NCI-H2196 treated with DMSO at 0.1 percent for 48 hours (cell line): ENCODE measurements around the gene CNPPD1.
A peak's percentile ranks its signal among the peaks of the same experiment; 100 is the strongest.

Experiments
- DNase-seq: peaks from one replicate; lab custom pipeline; 2025; ENCODE audit not compliant: unreplicated experiment; lab: John Stamatoyannopoulos, UW

CNPPD1 gene

DNA sequence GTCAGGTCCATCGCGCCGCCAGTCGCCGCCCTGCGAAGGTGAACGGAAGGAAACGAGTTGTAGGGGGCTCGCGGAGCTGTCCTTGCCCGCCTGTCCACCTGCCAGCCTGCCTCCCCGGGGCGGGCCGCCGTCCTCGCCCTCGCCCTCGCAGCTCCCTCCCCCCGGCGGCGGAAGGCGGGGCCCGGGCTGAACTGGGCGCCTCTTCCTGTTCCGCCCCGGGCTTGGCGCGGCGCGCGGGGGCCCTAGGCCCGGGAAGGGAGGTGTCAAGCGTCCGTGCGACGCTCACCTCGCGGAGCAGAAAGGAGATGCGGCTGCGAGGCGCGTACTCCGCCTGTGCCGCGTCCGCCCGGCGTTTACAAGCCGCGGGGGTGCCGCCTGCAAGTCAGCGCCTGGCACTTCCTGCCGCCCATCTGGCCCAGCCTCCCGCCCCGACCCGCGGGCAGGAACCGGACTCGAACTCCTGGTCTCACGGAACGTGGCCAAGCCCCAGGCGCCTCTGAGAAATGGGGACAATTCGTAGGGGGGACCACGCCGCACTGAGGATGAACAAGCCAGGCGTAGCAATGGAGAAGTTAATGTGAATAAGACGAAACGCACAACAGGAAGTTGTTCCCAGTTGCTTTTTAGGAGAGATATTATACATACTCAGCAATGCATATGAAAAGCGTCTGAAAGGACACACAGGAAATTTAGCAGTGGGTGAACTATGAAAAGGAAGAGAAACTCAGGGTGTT, at the start of gene CNPPD1:
CNPPD1 (minus strand) TSS at position 108 of the 734 bp plus-strand sequence; CDS start at position 11, 97 bp downstream.
- DNase-seq = peak; percentile 80

DNA sequence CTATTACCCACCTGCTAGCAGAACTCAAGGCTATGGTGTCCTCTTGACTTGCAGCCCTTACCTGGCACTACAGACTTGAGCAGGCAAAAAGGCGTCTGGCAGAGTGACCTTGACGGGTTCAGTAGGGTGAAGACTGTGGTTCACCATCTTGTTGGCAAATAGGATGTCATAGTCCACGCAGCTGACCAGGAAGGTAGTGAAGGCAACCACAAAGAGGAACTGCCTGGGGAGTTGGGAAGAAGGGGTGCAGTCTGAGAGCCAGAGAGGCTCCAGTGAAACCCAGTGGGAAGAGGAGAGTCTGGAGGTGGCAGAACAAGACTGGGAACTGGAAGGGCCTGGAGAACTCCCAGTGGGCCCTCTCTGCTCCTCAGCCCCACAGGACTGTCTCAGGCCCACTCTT, 48.6 kb upstream of the CNPPD1 start:
- no peak for DNase-seq

DNA sequence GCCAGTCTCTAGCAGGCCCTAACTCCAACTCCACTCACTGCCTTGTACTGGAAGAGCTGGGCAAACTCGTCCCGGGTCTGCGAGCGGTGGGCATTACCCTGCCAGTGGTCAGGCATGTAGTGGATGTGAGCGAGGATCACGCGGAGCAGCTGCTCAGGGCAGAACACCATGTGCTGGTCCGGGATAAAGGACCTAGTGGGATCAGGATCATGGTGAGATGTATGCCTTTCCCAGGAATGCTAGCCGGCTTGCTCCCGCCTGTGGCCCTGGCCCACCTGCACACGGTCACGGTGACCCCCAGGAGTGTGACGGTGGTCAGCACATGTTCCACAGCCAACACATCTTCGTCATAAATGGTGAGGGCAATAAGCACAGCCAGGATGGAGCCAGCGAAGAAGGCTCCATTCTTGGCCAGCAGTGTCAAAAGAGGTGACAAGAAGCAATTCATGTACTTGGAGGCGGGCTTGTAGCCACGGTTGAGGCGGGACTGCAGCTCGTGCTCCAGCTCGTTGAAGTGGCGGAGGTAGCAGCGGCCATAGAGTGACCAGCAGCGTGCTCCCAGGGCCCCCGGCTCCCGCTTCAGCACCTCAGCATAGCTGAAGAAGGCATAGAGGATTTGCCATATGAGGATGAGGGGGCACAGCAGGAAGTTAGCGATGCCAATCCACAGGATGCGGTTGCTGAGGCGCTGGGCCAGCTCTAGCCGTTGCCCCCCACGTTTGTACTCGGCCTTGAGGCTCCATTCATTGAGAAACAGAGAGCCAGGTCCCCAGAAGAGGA, 47.3 kb upstream of the CNPPD1 start:
- no peak for DNase-seq

DNA sequence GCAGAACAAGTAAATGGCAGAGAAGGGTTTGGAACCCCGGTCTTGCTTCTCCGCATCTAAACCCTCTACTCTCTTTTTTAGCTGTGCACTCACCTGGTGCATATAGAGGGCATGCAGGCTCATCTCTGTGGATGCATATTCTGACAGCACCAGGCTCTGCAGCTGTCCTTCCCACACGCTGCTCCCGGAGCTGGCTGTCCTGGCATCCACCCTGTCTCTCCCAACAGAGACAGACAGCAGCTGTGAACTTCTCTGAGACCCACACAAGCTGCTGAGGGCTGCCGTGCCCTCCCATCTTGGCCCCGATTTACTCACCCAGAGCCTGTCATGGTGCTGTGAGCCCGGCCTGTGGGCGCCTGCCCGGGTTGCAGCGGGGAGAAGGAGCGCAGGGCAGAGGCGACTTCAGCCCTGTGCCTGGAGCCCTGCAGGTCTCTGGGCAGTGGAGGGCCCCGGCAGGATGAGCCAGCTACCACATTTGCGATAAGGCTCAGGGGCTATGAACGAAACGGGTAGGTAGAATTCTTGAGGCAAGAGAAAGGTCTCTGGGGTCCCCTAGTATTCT, 45.3 kb upstream of the CNPPD1 start:
- DNase-seq = no peak

DNA sequence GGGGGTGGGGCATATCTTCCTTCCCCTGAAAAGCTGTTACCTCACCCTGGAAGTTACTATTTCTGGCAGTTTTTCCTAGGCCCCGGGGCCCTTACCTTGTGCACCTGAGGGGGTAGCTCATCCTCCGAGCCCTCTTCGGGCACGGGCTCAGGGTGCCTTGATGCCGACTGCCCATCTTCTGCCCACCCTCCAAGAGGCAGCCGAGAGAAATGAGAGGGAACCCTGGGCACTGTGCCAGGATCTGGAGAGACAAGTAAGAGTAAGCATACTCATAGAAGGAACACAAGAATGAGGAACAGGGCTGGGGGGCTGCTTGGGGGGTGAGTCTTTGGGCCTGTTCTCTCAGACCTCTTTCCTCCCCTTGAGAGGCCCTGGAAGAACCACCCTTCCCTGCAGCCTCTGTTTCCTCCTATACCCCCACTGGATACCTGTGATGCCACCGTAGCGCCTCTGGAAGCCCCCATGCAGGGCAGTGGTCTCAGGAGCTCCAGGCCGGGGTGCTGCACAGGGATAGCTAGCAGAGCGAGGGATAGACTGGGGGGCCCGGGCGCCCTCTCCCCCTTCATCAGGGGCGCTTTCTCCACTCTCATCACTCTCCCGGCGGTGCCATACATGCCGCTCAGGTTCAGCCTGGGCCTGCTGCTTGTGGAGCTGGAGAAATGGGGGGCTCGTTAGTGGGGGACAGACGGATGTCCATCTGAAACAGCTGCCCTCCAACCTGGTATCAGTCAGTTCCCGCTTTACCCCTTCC, 44.1 kb upstream of the CNPPD1 start:
- DNase-seq = no peak

DNA sequence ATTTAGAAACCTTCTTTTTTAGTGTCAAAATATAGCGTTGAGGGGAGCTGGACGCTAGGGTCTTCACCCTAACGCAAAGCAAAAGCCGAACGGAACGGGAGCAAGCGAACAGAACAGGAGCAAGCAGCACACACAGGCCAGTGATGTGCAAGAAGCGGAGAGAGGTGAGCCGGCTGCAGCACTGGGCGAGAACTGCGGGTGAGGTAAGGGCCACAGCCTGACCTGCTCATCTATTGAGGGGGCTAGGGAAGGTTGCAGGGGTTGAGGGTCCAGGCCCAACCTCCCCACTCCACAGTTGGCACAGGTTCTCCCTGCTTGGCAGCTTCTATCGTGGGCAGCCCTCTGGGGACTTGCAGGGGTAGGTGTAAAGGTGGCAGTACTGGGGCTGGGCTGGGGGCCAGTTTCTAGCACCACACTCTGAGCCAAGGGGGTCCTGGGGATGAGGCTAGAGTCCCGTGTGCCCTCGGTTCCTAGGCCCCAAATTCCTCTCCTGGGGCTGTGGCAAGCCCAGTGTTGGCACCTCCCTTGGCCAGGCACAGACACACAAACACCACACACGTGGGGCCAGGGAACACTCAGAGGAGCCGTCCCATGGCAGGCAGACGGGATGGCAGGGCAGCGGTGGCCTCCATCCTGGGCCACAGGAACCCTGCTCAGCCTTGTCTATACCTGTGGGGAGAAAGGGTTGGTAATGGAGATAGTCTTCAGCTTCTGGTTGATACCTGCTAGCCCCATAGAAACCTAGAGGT, 43.2 kb upstream of the CNPPD1 start:
- no peak for DNase-seq

DNA sequence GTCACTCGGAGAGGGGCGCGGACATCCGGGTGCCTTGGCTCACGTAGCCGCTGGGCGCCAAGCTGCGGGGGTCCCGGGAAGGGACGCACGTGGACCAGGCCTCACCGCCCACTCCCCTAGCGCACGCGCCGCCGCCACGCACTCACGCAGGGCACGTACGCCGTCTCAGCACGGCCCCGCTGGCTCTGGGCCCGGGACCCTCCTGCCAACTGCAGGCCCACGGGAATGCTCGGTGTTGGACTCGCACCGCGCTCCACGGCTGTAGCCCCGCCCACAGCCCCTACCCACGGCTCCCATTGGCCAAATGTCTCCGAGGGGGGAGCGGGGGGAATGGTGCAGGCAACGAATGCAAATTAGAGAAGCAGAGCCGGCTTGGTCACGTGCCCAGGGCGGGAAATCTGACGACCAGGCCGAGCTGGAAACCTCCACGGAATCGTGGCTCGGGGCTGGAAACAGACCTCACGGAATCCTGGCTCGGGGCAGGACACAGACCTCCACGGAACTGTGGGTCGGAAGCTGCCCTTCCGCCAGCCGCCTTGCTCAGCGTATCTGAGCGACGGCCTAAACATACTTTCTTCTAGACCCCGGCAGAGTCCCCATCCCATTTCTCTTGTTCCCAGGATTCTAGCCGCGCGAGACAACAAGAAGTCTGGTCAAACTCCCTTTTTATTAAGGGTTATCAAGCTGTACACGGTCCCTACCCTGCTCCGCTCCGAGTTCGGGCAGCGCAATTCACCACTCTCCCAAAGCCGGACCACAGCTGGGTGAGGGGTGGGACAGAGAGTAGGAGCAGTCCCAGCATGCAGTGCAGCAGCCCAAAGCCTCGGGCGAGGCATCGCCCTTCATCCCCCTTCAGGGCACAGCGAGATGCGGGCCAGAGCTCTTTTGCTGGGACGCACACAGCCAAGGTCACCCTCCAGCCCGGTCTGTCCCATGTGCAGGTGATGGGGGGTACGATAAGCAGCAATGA, 42.3 kb upstream of the CNPPD1 start, which contains the start of gene ABCB6:
ABCB6 (minus strand) TSS at position 227 of the 970 bp plus-strand sequence. CDS start 285 bp downstream, outside the sequence.
- peak; percentile 89 for DNase-seq

DNA sequence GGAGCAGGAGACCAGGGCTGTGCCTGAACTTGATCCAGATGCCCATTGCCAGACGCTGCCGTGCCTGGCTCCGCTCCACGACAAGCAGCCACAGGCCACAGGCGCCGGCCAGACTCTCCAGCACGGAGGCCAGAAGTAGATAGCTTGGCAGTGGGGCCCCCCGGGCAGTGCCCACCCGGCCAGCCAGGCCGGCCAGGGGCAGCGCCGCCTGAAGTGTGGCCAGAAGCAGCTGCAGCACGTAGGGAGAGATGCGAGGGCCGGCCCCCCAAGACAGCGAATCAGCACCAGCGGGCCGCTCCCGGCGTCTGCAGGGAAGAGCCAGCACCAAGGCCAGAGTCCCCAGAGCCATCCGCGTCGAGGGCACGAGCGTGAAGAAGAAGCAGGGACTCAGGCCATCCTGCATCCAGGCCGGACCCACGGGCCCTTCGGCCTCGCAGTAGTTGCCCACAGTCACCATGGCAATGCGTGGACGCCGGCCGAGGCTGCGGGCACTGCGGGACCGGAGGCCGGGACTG, 41.5 kb upstream of the CNPPD1 start:
- DNase-seq = peak; percentile 77

DNA sequence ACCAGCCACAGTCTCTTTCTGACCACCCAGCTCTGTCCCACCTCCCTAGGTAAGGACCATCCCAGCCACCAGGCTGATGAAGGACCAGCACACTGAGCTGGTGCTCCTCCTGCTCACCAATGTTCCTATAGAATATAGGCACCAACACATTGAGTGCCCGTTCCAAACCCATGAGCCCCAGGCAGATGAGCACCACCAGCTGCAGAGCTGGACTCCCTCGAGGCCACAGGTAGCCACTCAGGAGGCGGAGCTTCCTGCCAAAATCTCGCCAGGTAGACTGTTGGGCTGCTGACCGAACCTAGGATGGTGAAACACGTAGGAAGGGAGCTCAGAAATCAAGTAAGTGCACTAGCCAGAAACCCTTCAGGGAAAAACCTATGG, 39.8 kb upstream of the CNPPD1 start:
- DNase-seq = no peak

DNA sequence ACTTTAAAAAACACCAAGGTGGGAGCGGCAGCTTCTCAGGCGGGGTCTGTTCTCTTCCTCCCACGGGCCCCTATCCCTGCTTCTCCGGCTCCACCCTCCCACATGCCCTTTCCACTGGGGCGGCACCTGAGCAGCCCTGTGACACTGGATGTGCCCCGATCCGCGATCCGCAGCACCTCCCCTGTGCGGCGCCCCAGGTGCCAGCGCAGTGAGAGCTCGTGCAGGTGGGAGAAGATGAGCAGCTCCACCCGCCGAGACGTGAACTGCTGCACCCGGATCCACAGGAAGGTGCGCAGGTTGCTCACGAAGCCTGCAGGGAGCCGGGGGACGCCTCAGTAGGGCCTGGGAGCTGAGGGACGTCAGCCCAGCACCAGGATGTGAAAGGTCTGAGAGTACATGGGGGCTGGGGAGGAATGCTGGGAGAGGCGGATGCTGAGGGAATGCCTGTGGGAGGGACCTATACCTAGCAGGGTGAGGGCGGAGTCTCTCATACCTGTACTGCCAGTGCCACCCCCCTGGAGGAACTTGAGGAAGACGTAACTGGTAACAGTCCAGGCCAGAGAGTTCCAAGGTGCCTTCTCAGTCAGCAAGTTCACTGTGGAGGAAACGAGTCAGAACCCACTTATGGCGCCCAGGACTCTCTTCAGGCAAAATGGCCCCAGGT, 39.3 kb upstream of the CNPPD1 start:
- no peak for DNase-seq

DNA sequence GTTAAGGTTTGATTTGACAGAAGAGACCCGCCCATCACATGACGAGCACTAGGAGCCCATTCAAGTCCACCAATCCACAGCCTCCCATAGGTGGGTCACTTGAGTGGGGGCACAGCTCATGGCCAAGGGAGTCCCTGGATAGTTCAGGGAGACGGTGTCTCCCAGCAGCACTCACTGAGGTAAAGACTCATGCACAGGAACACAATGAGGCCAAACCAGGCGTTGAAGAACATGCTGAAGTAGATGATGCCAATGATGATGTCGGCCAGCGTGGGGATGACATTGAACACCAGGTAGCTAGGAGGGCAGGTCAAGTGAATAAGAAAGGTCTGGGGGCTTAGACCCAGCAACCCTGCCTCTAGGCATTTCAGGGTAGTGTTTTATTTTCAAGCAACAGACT, 38.1 kb upstream of the CNPPD1 start:
- no peak for DNase-seq

DNA sequence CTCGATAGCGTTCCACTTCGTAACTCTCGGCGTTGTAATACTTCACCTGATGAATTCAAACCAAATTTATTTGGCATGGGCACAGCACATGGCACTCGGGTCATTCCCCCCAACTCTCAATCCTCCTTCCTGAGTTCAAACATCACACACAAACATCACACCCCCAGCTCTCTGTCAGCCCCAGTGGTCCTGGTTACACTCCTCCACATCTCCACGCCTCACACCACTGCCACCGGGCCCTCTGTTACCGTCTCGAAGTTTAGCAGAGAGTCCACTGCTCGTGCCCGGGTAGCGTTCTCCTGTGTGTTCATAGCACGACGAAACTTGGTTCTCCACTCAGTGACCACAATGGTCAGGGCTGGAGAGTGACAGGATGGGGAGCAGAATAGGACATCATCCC, 37.4 kb upstream of the CNPPD1 start:
- DNase-seq = no peak

DNA sequence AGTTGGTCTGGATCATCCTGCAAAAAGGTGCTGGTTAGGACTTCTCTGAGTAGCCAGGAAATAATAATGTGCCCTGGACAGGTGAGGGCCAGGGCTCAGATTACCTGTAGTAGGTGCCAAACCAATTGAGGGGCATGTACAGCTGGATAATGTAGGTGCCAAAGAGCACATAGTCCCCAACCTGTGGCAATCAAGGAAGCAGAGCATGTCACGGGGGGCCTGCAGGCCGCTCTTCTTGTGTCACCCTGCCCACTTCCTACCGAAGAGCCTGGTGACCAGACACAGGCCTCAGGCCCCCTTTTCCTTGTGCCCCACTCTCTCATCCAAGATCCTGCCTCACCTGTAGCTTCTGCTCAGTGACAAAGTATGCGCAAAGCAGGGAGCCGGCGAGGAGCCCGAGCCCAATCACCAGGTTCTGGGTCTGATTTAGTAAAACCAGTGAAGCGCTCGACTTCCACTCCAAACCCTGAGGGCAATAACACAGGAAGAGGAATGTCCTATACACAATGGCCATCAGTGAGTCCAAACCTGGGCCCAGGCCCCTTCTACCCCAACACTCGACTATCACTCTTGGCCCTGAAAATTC, 36.9 kb upstream of the CNPPD1 start:
- DNase-seq = no peak

DNA sequence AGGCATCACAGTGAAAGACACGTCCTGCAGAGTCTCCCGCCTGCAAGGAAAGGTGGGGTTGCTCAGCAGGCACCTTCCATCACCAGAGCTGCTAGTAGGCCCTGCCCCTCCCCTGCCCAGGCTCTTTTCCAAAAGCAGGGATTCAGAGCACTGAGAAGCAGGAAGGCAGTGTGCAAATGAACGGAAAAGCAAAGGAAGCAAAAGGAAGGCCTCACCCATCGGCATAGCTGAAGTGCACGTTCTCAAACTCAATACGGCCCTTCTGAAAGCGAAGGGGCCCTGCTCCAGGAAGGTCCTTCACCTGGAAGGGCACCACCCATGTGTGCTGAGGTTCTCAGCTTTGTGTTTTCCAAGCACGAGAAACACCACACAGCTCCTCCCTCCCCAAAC, 36.3 kb upstream of the CNPPD1 start:
- no peak for DNase-seq

DNA sequence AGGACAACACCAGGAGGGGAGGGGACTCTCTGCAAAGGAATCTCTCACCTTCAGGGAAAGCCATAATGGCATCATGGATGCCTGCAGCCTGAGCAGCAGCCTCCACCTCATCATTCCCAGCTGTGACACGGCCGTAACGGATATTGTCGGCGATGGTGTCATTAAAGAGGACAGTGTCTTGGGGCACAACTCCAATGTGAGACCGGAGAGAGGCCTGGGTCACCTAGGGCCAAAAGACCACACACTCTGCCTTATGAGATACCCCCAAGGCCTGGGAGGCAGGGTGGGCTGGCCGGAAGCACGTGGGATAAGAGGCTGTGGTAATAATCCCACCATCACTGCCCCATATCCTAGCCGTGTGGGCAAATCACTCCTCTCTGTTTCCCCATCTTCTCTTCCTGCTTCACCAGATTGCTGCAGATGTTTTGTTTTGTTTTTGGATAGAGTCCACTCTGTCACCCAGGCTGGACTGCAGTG, 34.2 kb upstream of the CNPPD1 start:
- no peak for DNase-seq

DNA sequence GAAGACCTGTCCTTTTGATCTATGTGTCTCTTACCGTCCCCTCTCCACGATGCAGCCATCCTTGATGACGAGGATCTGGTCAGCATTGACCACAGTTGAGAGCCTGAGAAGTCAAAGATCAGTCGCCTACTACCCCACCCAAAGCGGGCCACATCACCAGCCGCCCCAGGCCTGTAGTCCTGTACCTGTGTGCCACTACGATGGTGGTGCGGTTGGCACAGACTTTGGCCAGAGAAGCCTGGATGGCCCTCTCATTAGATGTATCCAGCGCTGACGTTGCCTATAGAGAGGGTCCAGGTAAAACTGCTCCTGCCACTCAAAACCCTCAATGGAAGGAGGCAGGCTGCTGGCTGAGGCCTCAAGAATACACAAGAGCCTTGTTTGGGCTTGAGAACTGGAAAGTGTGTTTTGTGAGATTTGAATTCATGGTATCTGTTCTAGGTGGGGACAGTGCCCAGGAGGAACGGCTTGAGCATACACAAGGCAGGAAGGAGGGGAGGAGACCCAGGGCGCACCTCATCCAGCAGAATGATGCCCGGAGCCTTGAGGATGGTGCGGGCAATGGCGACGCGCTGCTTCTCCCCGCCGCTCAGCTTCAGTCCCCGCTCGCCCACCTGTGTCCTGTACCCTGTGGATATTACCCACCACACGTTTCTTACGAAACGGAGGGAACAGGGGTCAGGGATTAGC, 33.6 kb upstream of the CNPPD1 start:
- DNase-seq = no peak
